Skin of body (tissue), 2 donors: ENCODE measurements around the gene NAT16. TPM values are rescaled to one million over a fixed set of nuclear protein-coding genes. Genes with fewer than 3 reads are reported as not detected.

Source experiments
- DNase-seq: peaks from one replicate; lab custom pipeline; 2025; lab: John Stamatoyannopoulos, UW
- total RNA-seq: library from RNA; depleted of rRNA; stranded (reverse); fragments of >200 nt; gene quantifications from one replicate; pipeline ENCODE4 v1.2.3, GENCODE V29; 2014

NAT16 gene
- total RNA-seq, 1 donor from 2014 or later, result not detected

- no peak for DNase-seq
Measured at GRCh38 chr7:101171442-101171837, 8.7 kb downstream of the NAT16 start.

- DNase-seq, result no peak
Measured at GRCh38 chr7:101170617-101171441, 9.3 kb downstream of the NAT16 start.

GRCh38 chr7:101169838-101170551 lies 10.1 kb downstream of the NAT16 start:
- no peak for DNase-seq

GRCh38 chr7:101169110-101169837 lies 10.8 kb downstream of the NAT16 start:
- DNase-seq, result no peak

GRCh38 chr7:101168412-101169049 lies 11.6 kb downstream of the NAT16 start:
- no peak for DNase-seq

GRCh38 chr7:101167645-101168411 lies 12.3 kb downstream of the NAT16 start:
- no peak for DNase-seq

GRCh38 chr7:101166909-101167644 lies 13.0 kb downstream of the NAT16 start:
- no peak for DNase-seq

GRCh38 chr7:101166648-101166908 lies 13.5 kb downstream of the NAT16 start:
- DNase-seq, result no peak

GRCh38 chr7:101165958-101166647 lies 14.0 kb downstream of the NAT16 start:
- DNase-seq, result no peak

- peak; percentile 71 for DNase-seq
Measured at GRCh38 chr7:101165075-101165957, 14.8 kb downstream of the NAT16 start, which contains the start of gene VGF. VGF (minus strand) TSS chr7:101165569; CDS start chr7:101164843, 726 bp downstream.

GRCh38 chr7:101164071-101164840 lies 15.8 kb downstream of the NAT16 start:
- DNase-seq, result no peak

GRCh38 chr7:101163279-101164070 lies 16.6 kb downstream of the NAT16 start:
- no peak for DNase-seq

- no peak for DNase-seq
Measured at GRCh38 chr7:101162551-101163278, 17.4 kb downstream of the NAT16 start.

GRCh38 chr7:101161692-101162471 lies 18.2 kb downstream of the NAT16 start:
- DNase-seq, result no peak

GRCh38 chr7:101160910-101161309 lies 19.2 kb downstream of the NAT16 start:
- DNase-seq, result no peak
